ENCODE results near the gene KCTD7. TPM values are rescaled to one million over a fixed set of nuclear protein-coding genes. Genes with fewer than 3 reads are reported as not detected.

KCTD7 gene
- total and polyA plus RNA-seq, 8 donors = 1.7 to 17.5 (median 4.8) TPM

DNA sequence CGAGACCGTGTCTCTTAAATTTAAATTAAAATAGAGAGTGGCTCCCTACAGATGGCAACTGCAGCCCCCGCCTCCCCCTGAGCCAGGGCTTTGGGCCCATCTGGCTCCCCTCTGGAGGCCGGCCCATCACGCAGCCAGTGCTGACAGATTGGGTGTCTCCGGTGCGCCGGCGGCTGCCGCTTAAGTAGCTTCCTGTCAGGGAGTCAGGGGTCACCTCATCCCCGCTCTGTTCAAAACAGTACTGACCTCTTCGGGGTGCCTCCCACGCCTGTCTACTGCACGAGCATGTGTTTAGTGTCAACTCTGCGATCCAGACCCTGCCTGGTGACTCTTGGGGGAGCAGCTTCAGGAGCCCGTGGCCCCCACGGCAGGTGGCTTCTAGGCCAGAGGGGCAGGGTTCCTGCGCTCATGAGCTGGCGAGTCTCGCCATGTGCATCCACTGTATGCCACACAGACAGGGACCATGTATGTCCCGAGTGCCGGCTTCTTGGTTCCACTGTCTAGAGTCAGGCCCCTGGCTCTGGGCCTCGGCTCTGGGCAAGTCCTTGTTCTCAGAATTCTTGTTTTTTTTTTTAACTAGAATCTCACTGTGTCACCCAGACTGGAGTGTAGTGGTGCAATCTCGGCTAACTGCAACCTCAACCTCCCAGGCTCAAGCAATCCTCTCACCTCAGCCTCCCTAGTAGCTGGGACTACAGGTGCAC is 36.1 kb downstream of the KCTD7 start:
- intact Hi-C loops (cut with DNase I; ENCODE audit: low total_unique reads) = no loop called here

DNA sequence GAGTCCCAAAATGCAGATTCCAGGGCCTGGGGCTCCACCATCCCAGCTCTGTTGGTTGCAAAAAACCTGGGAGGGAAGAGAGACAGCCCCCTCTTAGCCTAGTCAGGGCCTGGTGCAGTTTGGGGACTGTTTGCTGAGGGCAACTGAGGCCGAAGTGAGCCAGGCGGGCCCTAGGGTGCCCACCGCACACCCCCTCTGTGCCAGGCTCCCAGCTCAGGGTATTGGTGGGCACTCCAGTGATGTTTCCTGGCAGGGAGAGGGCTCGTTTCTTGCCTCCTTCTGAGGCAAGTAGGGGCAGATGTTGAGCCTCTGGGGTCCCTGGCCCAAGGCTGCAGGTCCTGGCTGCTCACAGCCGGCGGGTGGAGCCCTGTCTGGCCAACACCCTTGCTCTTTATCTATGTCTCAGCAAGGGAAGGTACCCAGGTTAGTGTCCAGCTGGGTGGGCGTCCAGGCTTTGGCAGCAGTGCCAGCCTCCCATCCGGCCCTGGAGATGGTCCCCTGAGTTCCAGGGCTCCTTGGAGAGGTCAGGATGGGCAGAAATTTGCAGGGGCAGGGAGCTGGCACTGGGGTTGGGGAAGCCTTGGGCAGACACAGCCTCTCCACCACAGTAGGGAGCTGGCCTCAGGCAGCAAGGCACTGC is 37.8 kb downstream of the KCTD7 start:
- 86 to 92% (median 88%) methylated on average over 7 to 8 of the region's 8 CpGs for WGBS, 5 donors
- TF ChIP-seq EP300 (IDR thresholded peaks at IDR 0.05) (no peak), POLR2A (IDR thresholded peaks at IDR 0.05) (no peak), POLR2AphosphoS5 (IDR thresholded peaks at IDR 0.05) (no peak)
- peaks cover 0 to 6% (median 2%) of the 10 kb centered on the region in 4 donors for H3K4me1 ChIP-seq

More for the DNA sequence above, 36.1 kb downstream of the KCTD7 start:
- H3K27me3 ChIP-seq = no peaks in the 10 kb centered on the region
- no peak overlapping the region for H3K4me3 ChIP-seq
- 69 to 83% (median 79%) methylated on average over 14 to 24 of the region's 24 CpGs for WGBS, 5 donors
- H3K9me3 ChIP-seq = no peaks in the 10 kb centered on the region
- TF ChIP-seq POLR2A (IDR thresholded peaks at IDR 0.05) (no peak), EP300 (IDR thresholded peaks at IDR 0.05) (no peak), POLR2AphosphoS5 (IDR thresholded peaks at IDR 0.05) (no peak)
- TF ChIP-seq, protein P1, sequence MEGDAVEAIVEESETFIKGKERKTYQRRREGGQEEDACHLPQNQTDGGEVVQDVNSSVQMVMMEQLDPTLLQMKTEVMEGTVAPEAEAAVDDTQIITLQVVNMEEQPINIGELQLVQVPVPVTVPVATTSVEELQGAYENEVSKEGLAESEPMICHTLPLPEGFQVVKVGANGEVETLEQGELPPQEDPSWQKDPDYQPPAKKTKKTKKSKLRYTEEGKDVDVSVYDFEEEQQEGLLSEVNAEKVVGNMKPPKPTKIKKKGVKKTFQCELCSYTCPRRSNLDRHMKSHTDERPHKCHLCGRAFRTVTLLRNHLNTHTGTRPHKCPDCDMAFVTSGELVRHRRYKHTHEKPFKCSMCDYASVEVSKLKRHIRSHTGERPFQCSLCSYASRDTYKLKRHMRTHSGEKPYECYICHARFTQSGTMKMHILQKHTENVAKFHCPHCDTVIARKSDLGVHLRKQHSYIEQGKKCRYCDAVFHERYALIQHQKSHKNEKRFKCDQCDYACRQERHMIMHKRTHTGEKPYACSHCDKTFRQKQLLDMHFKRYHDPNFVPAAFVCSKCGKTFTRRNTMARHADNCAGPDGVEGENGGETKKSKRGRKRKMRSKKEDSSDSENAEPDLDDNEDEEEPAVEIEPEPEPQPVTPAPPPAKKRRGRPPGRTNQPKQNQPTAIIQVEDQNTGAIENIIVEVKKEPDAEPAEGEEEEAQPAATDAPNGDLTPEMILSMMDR (IDR thresholded peaks at IDR 0.05) = no peak
- no peak overlapping the region for H3K27ac ChIP-seq
- DNase-seq = peak in 1 of 2 donors; percentile 41
- H3K36me3 ChIP-seq = peaks cover 0 to 16% (median 1%) of the 10 kb centered on the region in 4 donors
- H3K4me1 ChIP-seq = peaks cover 0 to 6% (median 2%) of the 10 kb centered on the region in 4 donors

DNA sequence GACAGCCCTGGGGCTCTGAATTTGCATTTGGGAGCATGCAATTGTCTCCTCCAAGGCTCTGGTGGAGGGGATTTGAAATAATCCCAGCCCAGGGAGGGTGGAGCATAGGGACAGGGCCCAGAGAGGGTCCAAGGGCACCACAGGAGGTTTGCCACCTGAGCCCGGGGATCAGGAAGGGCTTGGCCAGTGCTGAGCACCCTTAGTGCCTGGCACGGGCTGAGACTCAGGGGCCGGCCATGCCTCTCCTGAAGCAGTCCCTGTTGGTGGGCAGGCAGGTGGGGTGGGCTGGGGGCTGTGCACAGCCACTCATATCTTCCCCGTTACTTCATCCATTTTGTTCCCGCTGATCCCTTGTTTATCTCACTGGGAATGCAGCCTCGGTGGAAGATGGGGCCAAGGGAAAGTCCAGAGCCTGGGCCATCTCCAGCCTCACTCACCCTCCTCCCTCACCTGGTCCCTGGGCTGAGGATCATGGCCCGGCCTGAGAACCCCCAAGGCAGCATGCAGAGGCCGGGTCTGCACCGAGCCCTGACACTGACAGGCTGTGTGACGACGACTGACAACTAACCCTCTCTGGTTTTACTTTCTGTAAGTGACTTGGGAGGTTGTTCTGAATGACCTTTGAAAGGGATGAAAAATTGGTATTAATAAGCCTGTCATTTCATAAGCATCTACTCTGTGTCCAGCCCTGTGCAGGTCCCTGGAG is 38.5 kb downstream of the KCTD7 start:
- Histone ChIP-seq H3K27me3 (no peaks in the 10 kb centered on the region), H3K9me3 (no peaks in the 10 kb centered on the region), H3K27ac (no peak overlapping the region), H3K4me3 (no peak overlapping the region), H3K4me1 (peaks cover 0 to 6% (median 2%) of the 10 kb centered on the region in 4 donors), H3K36me3 (peaks cover 0 to 19% (median 3%) of the 10 kb centered on the region in 4 donors)
- WGBS, 5 donors = 84 to 95% (median 92%) methylated on average over 11 of the region's 11 CpGs
- no peak for DNase-seq
- TF ChIP-seq, protein P1 (IDR thresholded peaks at IDR 0.05) = no peak
- TF ChIP-seq POLR2A (IDR thresholded peaks at IDR 0.05) (no peak), POLR2AphosphoS5 (IDR thresholded peaks at IDR 0.05) (no peak), EP300 (IDR thresholded peaks at IDR 0.05) (no peak)
- intact Hi-C loops (cut with DNase I; ENCODE audit: low total_unique reads) = no loop called here

More for the DNA sequence above, 37.8 kb downstream of the KCTD7 start:
- H3K9me3 ChIP-seq = no peaks in the 10 kb centered on the region
- no peak overlapping the region for H3K27ac ChIP-seq
- H3K4me3 ChIP-seq = no peak overlapping the region
- H3K36me3 ChIP-seq = peaks cover 0 to 19% (median 3%) of the 10 kb centered on the region in 4 donors
- intact Hi-C loops (cut with DNase I; ENCODE audit: low total_unique reads) = no loop called here
- H3K27me3 ChIP-seq = no peaks in the 10 kb centered on the region
- DNase-seq = no peak

DNA sequence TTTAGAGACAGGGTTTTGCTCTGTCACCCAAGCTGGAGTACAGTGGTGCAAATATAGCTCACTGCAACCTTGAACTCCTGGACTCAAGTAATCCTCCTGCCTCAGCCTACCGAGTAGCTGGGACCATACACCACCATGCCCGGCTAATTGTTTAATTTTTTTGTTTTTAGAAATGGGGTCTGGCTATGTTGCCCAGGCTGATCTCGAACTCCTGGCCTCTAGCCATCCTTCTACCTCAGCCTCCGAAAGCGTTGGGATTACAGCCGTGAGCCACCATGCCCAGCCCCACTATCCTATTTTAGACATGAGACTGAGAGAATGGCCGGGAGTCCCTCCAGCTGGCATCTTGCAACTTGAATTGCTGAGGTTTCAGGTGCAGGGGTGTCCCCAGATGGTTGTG is 39.4 kb downstream of the KCTD7 start:
- no peaks in the 10 kb centered on the region for H3K9me3 ChIP-seq
- H3K4me3 ChIP-seq = no peak overlapping the region
- H3K27me3 ChIP-seq = no peaks in the 10 kb centered on the region
- H3K27ac ChIP-seq = no peak overlapping the region
- 94 to 97% (median 96%) methylated on average over 7 of the region's 7 CpGs for WGBS, 5 donors
- DNase-seq = no peak
- intact Hi-C loops (cut with DNase I; ENCODE audit: low total_unique reads) = no loop called here
- H3K36me3 ChIP-seq = peaks cover 0 to 19% (median 3%) of the 10 kb centered on the region in 4 donors
- H3K4me1 ChIP-seq = peaks cover 0 to 6% (median 2%) of the 10 kb centered on the region in 4 donors
- TF ChIP-seq, protein P1 (IDR thresholded peaks at IDR 0.05) = no peak
- TF ChIP-seq POLR2AphosphoS5 (IDR thresholded peaks at IDR 0.05) (no peak), POLR2A (IDR thresholded peaks at IDR 0.05) (no peak), EP300 (IDR thresholded peaks at IDR 0.05) (no peak)

Measured in stomach (tissue), 9 donors.